ENCODE results near the gene BAIAP2L2.

The BAIAP2L2 gene

GRCh38 chr22:38072322-38073149 lies 37.9 kb downstream of the BAIAP2L2 start:
- H3K9me3 ChIP-seq (ENCODE audit: control insufficient read depth, low read length), result no peaks in the 10 kb centered on the region
- no peaks in the 10 kb centered on the region for H3K79me2 ChIP-seq
- H3K36me3 ChIP-seq (ENCODE audit: control insufficient read depth, insufficient read depth, low read length), result no peaks in the 10 kb centered on the region
- no peak overlapping the region for H3K27ac ChIP-seq
- H3K4me2 ChIP-seq (ENCODE audit: low read length), result no peak overlapping the region
- no peak overlapping the region for H3K9ac ChIP-seq
- no peaks in the 10 kb centered on the region for H3K4me1 ChIP-seq
- no peak for TF ChIP-seq CTCF (IDR thresholded peaks at IDR 0.05)
- no peaks in the 10 kb centered on the region for H3K27me3 ChIP-seq (ENCODE audit: control insufficient read depth, insufficient read depth, low read length)
- H3K4me3 ChIP-seq (ENCODE audit: low read depth, low read length), result no peak overlapping the region
- no peak overlapping the region for H2AFZ ChIP-seq

GRCh38 chr22:38071421-38072321 lies 38.8 kb downstream of the BAIAP2L2 start:
- Histone ChIP-seq H3K9me3 (ENCODE audit: control insufficient read depth, low read length) (no peaks in the 10 kb centered on the region), H3K4me3 (ENCODE audit: low read depth, low read length) (no peak overlapping the region), H2AFZ (no peak overlapping the region), H3K36me3 (ENCODE audit: control insufficient read depth, insufficient read depth, low read length) (no peaks in the 10 kb centered on the region), H3K27me3 (ENCODE audit: control insufficient read depth, insufficient read depth, low read length) (no peaks in the 10 kb centered on the region), H3K27ac (no peak overlapping the region), H3K79me2 (no peaks in the 10 kb centered on the region), H3K4me2 (ENCODE audit: low read length) (no peak overlapping the region), H3K9ac (no peak overlapping the region), H3K4me1 (no peaks in the 10 kb centered on the region)
- no peak for TF ChIP-seq CTCF (IDR thresholded peaks at IDR 0.05)

GRCh38 chr22:38070250-38070921 lies 40.1 kb downstream of the BAIAP2L2 start:
- no peak overlapping the region for H3K9ac ChIP-seq
- no peaks in the 10 kb centered on the region for H3K4me1 ChIP-seq
- TF ChIP-seq CTCF (IDR thresholded peaks at IDR 0.05), result no peak
- H3K36me3 ChIP-seq (ENCODE audit: control insufficient read depth, insufficient read depth, low read length), result no peaks in the 10 kb centered on the region
- no peaks in the 10 kb centered on the region for H3K9me3 ChIP-seq (ENCODE audit: control insufficient read depth, low read length)
- H3K27me3 ChIP-seq (ENCODE audit: control insufficient read depth, insufficient read depth, low read length), result no peaks in the 10 kb centered on the region
- no peak overlapping the region for H3K4me2 ChIP-seq (ENCODE audit: low read length)
- H3K27ac ChIP-seq, result no peak overlapping the region
- no peaks in the 10 kb centered on the region for H3K79me2 ChIP-seq
- no peak overlapping the region for H2AFZ ChIP-seq
- H3K4me3 ChIP-seq (ENCODE audit: low read depth, low read length), result no peak overlapping the region

GRCh38 chr22:38069372-38070249 lies 40.9 kb downstream of the BAIAP2L2 start:
- Histone ChIP-seq H3K27me3 (ENCODE audit: control insufficient read depth, insufficient read depth, low read length) (no peaks in the 10 kb centered on the region), H3K4me1 (no peaks in the 10 kb centered on the region), H3K4me3 (ENCODE audit: low read depth, low read length) (no peak overlapping the region), H3K79me2 (no peaks in the 10 kb centered on the region), H3K27ac (no peak overlapping the region), H2AFZ (no peak overlapping the region), H3K36me3 (ENCODE audit: control insufficient read depth, insufficient read depth, low read length) (no peaks in the 10 kb centered on the region), H3K4me2 (ENCODE audit: low read length) (no peak overlapping the region), H3K9me3 (ENCODE audit: control insufficient read depth, low read length) (no peaks in the 10 kb centered on the region), H3K9ac (no peak overlapping the region)
- TF ChIP-seq CTCF (IDR thresholded peaks at IDR 0.05), result peak; percentile 8

Data from parathyroid adenoma (tissue), 2 donors.